Ishikawa (cell line): ENCODE measurements around the gene ASIC3.

ENCODE experiments used
- CEBPB ChIP-seq: IDR thresholded peaks from 2 replicates; pipeline ENCODE4 v1.6.1; 2012
- CREB1 ChIP-seq: IDR thresholded peaks from 2 replicates; pipeline ENCODE4 v1.6.1; 2012; ENCODE audit warnings: low read depth
- NFIC ChIP-seq: IDR thresholded peaks from 2 replicates; pipeline ENCODE4 v1.6.1; 2012
- RAD21 ChIP-seq: IDR thresholded peaks from 2 replicates; pipeline ENCODE4 v1.6.1; 2012; ENCODE audit warnings: low read depth
- TAF1 ChIP-seq: IDR thresholded peaks from 2 replicates; pipeline ENCODE4 v1.6.1; 2012; ENCODE audit warnings: low read depth, mild to moderate bottlenecking
- TF ChIP-seq, protein P1 (sequence below): IDR thresholded peaks from 2 replicates; pipeline ENCODE4 v1.6.1; 2012; ENCODE audit warnings: low read depth, mild to moderate bottlenecking
- TF ChIP-seq, protein P2 (sequence below): IDR thresholded peaks from 2 replicates; pipeline ENCODE4 v1.6.1; 2012

DNA sequence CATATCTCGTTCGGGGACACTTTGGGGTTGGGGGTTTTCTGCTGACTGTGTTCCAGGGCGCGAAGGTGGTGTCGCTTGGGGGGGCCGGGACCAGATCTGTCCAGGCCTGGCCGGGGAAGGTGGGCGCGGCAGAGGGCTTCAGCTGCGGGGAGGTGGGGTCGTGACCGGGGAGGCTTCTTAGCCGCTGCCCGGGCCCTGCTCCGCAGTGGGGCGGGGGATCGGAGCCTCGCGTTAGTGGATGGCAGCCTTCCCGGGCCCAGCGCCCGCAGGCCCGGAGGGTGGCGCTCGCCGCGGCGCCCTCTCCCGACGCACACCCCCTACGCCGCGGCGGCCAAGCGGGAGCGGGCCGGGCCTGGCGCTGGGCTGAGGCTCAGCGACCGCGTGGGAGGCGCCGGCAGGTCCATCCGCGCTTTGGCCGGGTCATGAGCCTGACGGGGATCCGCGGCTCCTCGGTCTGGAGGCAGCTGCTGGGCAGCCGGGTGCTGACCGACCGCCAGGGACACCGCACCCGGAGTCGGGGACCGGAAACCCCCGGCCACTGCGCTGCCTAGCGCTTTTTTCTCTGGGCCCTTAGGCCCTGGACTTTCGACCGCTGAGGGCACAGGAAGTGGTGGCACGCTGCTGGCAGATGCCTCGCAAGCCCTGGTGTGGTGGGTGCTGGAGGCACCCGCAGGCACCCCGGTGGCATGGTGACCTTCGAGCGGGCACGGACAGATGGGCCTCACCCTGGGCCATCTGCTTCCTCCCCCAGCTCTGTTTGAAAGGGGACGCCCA is 39.1 kb downstream of the ASIC3 start:
- TF ChIP-seq RAD21 (no peak), NFIC (no peak; the same call in 1 of the 2 replicates), TAF1 (peak; percentile 17; the same call in 1 of the 2 replicates), CEBPB (no peak), CREB1 (no peak)
- TF ChIP-seq, protein P1, sequence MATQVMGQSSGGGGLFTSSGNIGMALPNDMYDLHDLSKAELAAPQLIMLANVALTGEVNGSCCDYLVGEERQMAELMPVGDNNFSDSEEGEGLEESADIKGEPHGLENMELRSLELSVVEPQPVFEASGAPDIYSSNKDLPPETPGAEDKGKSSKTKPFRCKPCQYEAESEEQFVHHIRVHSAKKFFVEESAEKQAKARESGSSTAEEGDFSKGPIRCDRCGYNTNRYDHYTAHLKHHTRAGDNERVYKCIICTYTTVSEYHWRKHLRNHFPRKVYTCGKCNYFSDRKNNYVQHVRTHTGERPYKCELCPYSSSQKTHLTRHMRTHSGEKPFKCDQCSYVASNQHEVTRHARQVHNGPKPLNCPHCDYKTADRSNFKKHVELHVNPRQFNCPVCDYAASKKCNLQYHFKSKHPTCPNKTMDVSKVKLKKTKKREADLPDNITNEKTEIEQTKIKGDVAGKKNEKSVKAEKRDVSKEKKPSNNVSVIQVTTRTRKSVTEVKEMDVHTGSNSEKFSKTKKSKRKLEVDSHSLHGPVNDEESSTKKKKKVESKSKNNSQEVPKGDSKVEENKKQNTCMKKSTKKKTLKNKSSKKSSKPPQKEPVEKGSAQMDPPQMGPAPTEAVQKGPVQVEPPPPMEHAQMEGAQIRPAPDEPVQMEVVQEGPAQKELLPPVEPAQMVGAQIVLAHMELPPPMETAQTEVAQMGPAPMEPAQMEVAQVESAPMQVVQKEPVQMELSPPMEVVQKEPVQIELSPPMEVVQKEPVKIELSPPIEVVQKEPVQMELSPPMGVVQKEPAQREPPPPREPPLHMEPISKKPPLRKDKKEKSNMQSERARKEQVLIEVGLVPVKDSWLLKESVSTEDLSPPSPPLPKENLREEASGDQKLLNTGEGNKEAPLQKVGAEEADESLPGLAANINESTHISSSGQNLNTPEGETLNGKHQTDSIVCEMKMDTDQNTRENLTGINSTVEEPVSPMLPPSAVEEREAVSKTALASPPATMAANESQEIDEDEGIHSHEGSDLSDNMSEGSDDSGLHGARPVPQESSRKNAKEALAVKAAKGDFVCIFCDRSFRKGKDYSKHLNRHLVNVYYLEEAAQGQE: no peak
- TF ChIP-seq, protein P2, sequence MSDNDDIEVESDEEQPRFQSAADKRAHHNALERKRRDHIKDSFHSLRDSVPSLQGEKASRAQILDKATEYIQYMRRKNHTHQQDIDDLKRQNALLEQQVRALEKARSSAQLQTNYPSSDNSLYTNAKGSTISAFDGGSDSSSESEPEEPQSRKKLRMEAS: no peak; the same call in 1 of the 2 replicates
